Hematopoietic multipotent progenitor cell treated with erythropoietin and hydrocortisone succinate and interleukin-3 and kit ligand, for 6 days (in vitro differentiated cells): Measurements from ENCODE around the gene HSP90AA1.

Experiments used
- DNase-seq: peaks from one replicate; pipeline ENCODE4 v3.0.0-alpha.2; 2015

Gene HSP90AA1

GRCh38 chr14:102063808-102064429, 22.9 kb downstream of the HSP90AA1 start:
- no peak for DNase-seq

- peak; percentile 95 for DNase-seq
Measured at GRCh38 chr14:102063109-102063807, 23.6 kb downstream of the HSP90AA1 start.

- no peak for DNase-seq
Measured at GRCh38 chr14:102058961-102059360, 27.9 kb downstream of the HSP90AA1 start.

GRCh38 chr14:102058146-102058545, 28.7 kb downstream of the HSP90AA1 start:
- no peak for DNase-seq

- no peak for DNase-seq
Measured at GRCh38 chr14:102057480-102058114, 29.2 kb downstream of the HSP90AA1 start.

GRCh38 chr14:102056694-102057442, 30.0 kb downstream of the HSP90AA1 start:
- no peak for DNase-seq

GRCh38 chr14:102055181-102055901, 31.5 kb downstream of the HSP90AA1 start:
- DNase-seq: no peak

- DNase-seq: no peak
Measured at GRCh38 chr14:102052522-102052921, 34.3 kb downstream of the HSP90AA1 start.

GRCh38 chr14:102050625-102051024, 36.2 kb downstream of the HSP90AA1 start:
- no peak for DNase-seq

- no peak for DNase-seq
Measured at GRCh38 chr14:102050026-102050405, 36.8 kb downstream of the HSP90AA1 start.

- no peak for DNase-seq
Measured at GRCh38 chr14:102049258-102050025, 37.4 kb downstream of the HSP90AA1 start.

- no peak for DNase-seq
Measured at GRCh38 chr14:102047808-102048540, 38.9 kb downstream of the HSP90AA1 start.

- DNase-seq: peak; percentile 87
Measured at GRCh38 chr14:102046337-102047278, 40.2 kb downstream of the HSP90AA1 start.

- no peak for DNase-seq
Measured at GRCh38 chr14:102044566-102044965, 42.3 kb downstream of the HSP90AA1 start.

GRCh38 chr14:102043251-102044025, 43.4 kb downstream of the HSP90AA1 start:
- no peak for DNase-seq

- DNase-seq: no peak
Measured at GRCh38 chr14:102042699-102043098, 44.1 kb downstream of the HSP90AA1 start.

GRCh38 chr14:102040153-102040552, 46.7 kb downstream of the HSP90AA1 start:
- no peak for DNase-seq

GRCh38 chr14:102039157-102039556, 47.7 kb downstream of the HSP90AA1 start:
- no peak for DNase-seq

- DNase-seq: no peak
Measured at GRCh38 chr14:102037686-102038085, 49.2 kb downstream of the HSP90AA1 start.
